Mucosa of descending colon (tissue), 3 donors: ENCODE results near the gene CTSL. TPM values are rescaled to one million over a fixed set of nuclear protein-coding genes. Genes with fewer than 3 reads are reported as not detected.

Experiments
- ATAC-seq: fragments of 200-7000 bp; cut with Tn5 transposase; one replicate; pipeline ENCODE4 v1.9.1; 2020; ENCODE audit warnings: mild to moderate bottlenecking, moderate library complexity
- DNase-seq, 3 donors: peaks; one replicate each; pipeline ENCODE4 v3.0.0-alpha.2; 2020
- H3K36me3 ChIP-seq: fragments of 200-600 bp; one replicate; pipeline ENCODE4 v1.8.0; 2021; ENCODE audit warnings: low read depth, mild to moderate bottlenecking
- H3K4me1 ChIP-seq: fragments of 200-600 bp; one replicate; pipeline ENCODE4 v1.8.0; 2021; ENCODE audit warnings: low read depth, mild to moderate bottlenecking
- H3K4me3 ChIP-seq: fragments of 200-600 bp; one replicate; pipeline ENCODE4 v1.8.0; 2021; ENCODE audit warnings: mild to moderate bottlenecking
- H3K9me3 ChIP-seq: fragments of 200-600 bp; one replicate; pipeline ENCODE4 v1.8.0; 2021; ENCODE audit warnings: mild to moderate bottlenecking
- intact Hi-C, 2 donors: fragments of 100-400 bp; cut with DNase I in 1 of 2; cut with micrococcal nuclease in 1 of 2; formaldehyde crosslinking; loops; one replicate each; pipeline versions ENCODE4 v1.11.0 to v1.11.1; 2022; cut with DNase I, micrococcal nuclease
- total RNA-seq, 3 donors: library from RNA; stranded (reverse); fragmentation: NEBNext Ultra II Directional in 2 of 3; extraction: Animal tissue kit (Norgen Biotek cat#: 25700) in 2 of 3; gene quantifications; one replicate each; pipeline versions ENCODE4 v1.2.1 to v1.2.4, GENCODE V29; 2021 to 2023
- TF ChIP-seq, protein P1 (sequence below): fragments of 200-600 bp; IDR thresholded peaks from one replicate; pipeline ENCODE4 v1.8.0; 2022; ENCODE audit warnings: antibody characterized with exemption, mild to moderate bottlenecking
- donor health status: DM: no; HTN: no; CAD: no; lungs with moderate emphysema.
- donor health status: DM: no; HTN: no; CAD: no.
- donor health status: DM: no; HTN: yes; CAD: no.

CTSL gene
- total RNA-seq, 3 donors from 2014 or later: 60.1 to 139 (median 62.3) TPM

DNA sequence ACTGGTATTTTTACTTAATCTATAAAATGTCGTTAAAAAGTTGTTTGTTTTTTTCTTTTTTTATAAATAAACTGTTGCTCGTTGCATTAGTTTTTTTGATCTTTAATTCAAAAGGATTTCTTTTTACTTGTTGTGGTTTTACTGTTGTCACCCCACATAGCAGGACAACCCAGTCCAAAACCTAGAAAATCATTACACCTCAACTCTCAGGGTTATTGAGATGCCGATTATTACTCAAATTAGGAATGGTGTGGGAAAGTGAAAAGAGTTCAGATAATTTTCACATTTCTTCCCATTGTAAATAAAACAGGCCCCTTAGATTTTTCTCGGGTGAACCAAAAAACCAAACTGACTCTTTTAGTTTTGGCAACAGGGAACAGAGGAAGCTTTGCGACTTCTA, 17.4 kb upstream of the CTSL start:
- Histone ChIP-seq H3K4me1 (no peaks in the 10 kb centered on the region), H3K36me3 (no peaks in the 10 kb centered on the region), H3K4me3 (no peak overlapping the region), H3K9me3 (no peaks in the 10 kb centered on the region)
- intact Hi-C loops: no loop called here
- DNase-seq (no peak), ATAC-seq (no peak)
- TF ChIP-seq, protein P1, sequence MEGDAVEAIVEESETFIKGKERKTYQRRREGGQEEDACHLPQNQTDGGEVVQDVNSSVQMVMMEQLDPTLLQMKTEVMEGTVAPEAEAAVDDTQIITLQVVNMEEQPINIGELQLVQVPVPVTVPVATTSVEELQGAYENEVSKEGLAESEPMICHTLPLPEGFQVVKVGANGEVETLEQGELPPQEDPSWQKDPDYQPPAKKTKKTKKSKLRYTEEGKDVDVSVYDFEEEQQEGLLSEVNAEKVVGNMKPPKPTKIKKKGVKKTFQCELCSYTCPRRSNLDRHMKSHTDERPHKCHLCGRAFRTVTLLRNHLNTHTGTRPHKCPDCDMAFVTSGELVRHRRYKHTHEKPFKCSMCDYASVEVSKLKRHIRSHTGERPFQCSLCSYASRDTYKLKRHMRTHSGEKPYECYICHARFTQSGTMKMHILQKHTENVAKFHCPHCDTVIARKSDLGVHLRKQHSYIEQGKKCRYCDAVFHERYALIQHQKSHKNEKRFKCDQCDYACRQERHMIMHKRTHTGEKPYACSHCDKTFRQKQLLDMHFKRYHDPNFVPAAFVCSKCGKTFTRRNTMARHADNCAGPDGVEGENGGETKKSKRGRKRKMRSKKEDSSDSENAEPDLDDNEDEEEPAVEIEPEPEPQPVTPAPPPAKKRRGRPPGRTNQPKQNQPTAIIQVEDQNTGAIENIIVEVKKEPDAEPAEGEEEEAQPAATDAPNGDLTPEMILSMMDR: no peak

GRCh38 chr9:87708986-87709728, 16.8 kb upstream of the CTSL start:
- ATAC-seq: no peak
- H3K4me3 ChIP-seq: no peak overlapping the region
- no peaks in the 10 kb centered on the region for H3K9me3 ChIP-seq
- intact Hi-C loops: no loop called here
- no peaks in the 10 kb centered on the region for H3K36me3 ChIP-seq
- TF ChIP-seq, protein P1: no peak
- no peak for DNase-seq
- no peaks in the 10 kb centered on the region for H3K4me1 ChIP-seq

GRCh38 chr9:87710443-87710842, 15.5 kb upstream of the CTSL start:
- TF ChIP-seq, protein P1: no peak
- no peaks in the 10 kb centered on the region for H3K4me1 ChIP-seq
- no peaks in the 10 kb centered on the region for H3K9me3 ChIP-seq
- H3K4me3 ChIP-seq: no peak overlapping the region
- H3K36me3 ChIP-seq: no peaks in the 10 kb centered on the region
- intact Hi-C loops: no loop called here
- no peak for DNase-seq
- no peak for ATAC-seq

GRCh38 chr9:87711857-87712800, 13.8 kb upstream of the CTSL start:
- TF ChIP-seq, protein P1: no peak
- Histone ChIP-seq H3K4me3 (no peak overlapping the region), H3K9me3 (no peaks in the 10 kb centered on the region), H3K4me1 (no peaks in the 10 kb centered on the region), H3K36me3 (no peaks in the 10 kb centered on the region)
- intact Hi-C loops: no loop called here
- peak; percentile 24 for ATAC-seq
- no peak for DNase-seq

GRCh38 chr9:87712801-87713277, 13.1 kb upstream of the CTSL start:
- H3K36me3 ChIP-seq: no peaks in the 10 kb centered on the region
- H3K4me3 ChIP-seq: no peak overlapping the region
- intact Hi-C loops: no loop called here
- ATAC-seq (no peak), DNase-seq (no peak)
- no peaks in the 10 kb centered on the region for H3K9me3 ChIP-seq
- H3K4me1 ChIP-seq: no peaks in the 10 kb centered on the region
- TF ChIP-seq, protein P1: no peak
